NCI-H1105 (cell line): ENCODE measurements around the gene PHTF1.
"Not testable (repeated sequence)": the region's sequence is repeated elsewhere in the genome, so short reads cannot be mapped to it uniquely, and the experiment has no call there.

Experiments used
- DNase-seq: peaks from one replicate; lab custom pipeline; 2025; lab: John Stamatoyannopoulos, UW

Gene PHTF1

GRCh38 chr1:113777561-113777960, 18.3 kb upstream of the PHTF1 start:
- DNase-seq = no peak

GRCh38 chr1:113770031-113770430, 10.7 kb upstream of the PHTF1 start:
- DNase-seq = no peak

- no peak for DNase-seq
Measured at GRCh38 chr1:113769601-113769970, 10.3 kb upstream of the PHTF1 start.

GRCh38 chr1:113768916-113769600, 9.8 kb upstream of the PHTF1 start:
- DNase-seq = no peak

GRCh38 chr1:113765306-113766230, 6.3 kb upstream of the PHTF1 start:
- DNase-seq = no peak

- no peak for DNase-seq
Measured at GRCh38 chr1:113763661-113764060, 4.4 kb upstream of the PHTF1 start.

GRCh38 chr1:113761937-113762336, 2.7 kb upstream of the PHTF1 start:
- DNase-seq = no peak

GRCh38 chr1:113760102-113761080, 1.1 kb upstream of the PHTF1 start:
- no peak for DNase-seq

GRCh38 chr1:113758631-113759332, 504 bp downstream of the PHTF1 start:
- DNase-seq = peak; percentile 79

GRCh38 chr1:113756461-113756860, 2.8 kb downstream of the PHTF1 start:
- no peak for DNase-seq

GRCh38 chr1:113753333-113753732, 6.0 kb downstream of the PHTF1 start:
- not testable (repeated sequence) for DNase-seq

GRCh38 chr1:113751516-113751915, 7.8 kb downstream of the PHTF1 start:
- no peak for DNase-seq

- DNase-seq = no peak
Measured at GRCh38 chr1:113751114-113751513, 8.2 kb downstream of the PHTF1 start.

GRCh38 chr1:113749402-113749801, 9.9 kb downstream of the PHTF1 start:
- DNase-seq = no peak

- DNase-seq = no peak
Measured at GRCh38 chr1:113747376-113747775, 11.9 kb downstream of the PHTF1 start.

GRCh38 chr1:113745425-113745824, 13.9 kb downstream of the PHTF1 start:
- DNase-seq = no peak

GRCh38 chr1:113744114-113744513, 15.2 kb downstream of the PHTF1 start:
- no peak for DNase-seq

GRCh38 chr1:113742515-113742914, 16.8 kb downstream of the PHTF1 start:
- DNase-seq = no peak

- DNase-seq = no peak
Measured at GRCh38 chr1:113734357-113735055, 24.8 kb downstream of the PHTF1 start.

- DNase-seq = no peak
Measured at GRCh38 chr1:113732802-113733201, 26.5 kb downstream of the PHTF1 start.

GRCh38 chr1:113721010-113721409, 38.3 kb downstream of the PHTF1 start:
- DNase-seq = no peak
